ENCODE measurements around the gene NSG1.
"Not testable (repeated sequence)": the region's sequence is repeated elsewhere in the genome, so short reads cannot be mapped to it uniquely, and the experiment has no call there.

NSG1 gene

DNA sequence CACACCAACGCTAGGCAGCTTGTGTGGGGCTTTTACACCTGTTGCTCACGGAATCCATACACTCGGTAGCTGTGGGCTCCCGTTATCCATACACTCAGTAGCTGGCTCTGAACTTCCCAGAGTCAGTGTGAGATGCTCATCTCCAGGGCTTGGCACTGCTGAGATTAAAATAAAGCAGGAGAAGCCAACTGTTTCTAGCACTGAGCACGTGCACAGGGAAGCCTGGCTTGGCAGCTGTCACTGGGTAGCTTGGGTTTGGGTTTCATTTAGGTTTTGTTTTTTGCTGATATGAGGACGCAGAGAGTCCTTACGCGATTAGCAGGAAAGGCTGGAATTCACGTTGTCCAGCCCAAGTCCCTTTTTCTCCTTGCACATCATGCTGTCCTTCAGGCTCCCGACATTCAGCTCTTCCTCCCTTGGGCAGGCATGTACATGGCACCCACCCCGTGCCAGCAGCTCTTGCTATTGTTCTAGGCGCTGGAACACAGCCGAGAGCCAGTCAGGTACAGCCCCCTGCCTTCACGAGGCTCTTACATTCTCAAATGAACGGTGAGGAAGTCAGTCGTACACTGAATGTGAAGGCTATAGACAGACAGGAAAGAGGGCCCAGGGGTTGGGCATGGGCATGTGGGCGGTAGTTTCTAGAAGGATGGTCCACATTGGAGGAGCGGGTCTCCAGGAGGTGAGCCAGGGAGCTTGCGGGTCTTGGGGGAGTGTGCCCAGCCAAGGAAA lies 25.9 kb downstream of the NSG1 start:
- H3K4me3 ChIP-seq (ENCODE audit: low read length) = no peak overlapping the region
- no peak for DNase-seq (ENCODE audit: low read depth, low spot score)

DNA sequence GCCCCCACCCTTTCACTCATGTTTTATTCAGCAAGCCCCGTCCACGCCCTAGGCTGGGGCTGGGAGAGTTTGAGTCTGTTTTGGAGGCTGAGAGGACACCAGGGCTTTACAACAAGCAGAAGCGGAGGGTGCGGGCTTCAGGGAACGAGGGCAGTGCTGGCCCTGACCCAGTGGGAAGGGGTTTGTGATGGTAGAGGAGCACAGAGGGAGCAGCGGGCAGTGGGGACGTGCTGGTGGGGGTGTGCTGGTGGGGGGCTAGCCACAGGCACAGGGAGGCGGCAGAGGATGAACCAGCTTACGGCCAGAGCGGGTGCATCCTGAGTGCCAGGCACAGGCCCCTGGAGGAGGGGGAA lies 26.4 kb downstream of the NSG1 start:
- no peak for DNase-seq (ENCODE audit: low read depth, low spot score)
- H3K4me3 ChIP-seq (ENCODE audit: low read length) = no peak overlapping the region

DNA sequence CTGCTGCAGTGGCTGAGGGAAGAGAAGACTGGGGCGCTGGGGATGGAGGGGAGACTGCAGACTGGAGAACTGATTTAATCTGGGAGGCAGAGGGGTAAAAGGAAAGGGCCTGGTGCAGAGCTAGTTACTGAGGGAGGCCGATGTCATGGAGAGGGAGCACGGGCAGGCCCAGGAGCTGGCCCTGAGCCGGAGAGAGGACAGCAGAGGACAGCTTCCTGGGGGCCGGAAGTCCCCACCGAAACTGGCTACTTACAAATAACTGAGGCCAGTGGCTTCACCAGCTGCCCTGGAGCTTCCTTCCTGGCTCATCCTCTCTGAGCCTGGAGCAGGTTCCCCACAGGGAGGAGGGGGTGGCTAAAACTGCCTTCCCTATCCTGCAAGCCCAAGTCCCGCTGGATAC lies 26.9 kb downstream of the NSG1 start:
- DNase-seq (ENCODE audit: low read depth, low spot score) = no peak
- H3K4me3 ChIP-seq (ENCODE audit: low read length) = no peak overlapping the region

DNA sequence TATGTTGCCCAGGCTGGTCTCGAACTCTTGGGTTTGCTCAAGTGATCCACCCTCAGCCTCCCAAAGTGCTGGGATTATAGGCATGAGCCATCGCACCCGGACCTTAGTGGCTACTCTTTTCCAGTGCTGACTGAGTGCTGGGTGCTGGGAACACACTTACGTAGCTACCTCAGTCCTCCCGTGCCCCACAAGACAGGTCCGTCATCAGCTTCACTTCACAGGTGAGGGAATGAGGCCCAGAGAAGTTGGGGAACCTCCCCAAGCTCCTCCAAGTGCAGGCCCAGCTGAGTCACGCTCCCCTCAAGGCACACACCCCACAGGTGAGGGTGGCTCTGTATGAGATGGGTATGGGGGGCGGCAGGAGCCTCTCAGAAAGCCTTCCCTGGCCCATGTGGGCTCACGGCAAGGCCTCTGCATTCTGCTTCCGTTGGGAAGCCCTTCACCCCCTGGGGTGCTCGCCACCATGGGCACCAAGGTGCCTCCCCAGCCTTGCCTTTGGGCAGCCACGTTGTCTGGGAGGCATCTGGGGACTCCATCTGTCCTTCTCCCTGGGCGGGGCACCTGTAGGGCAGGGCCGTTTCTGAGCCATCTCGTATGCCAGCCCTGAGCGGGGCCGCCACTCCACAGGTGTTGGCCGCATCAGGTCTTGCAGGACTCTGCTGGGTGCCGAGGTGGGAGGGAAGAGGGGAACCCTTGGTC lies 28.4 kb downstream of the NSG1 start:
- H3K4me3 ChIP-seq (ENCODE audit: low read length) = no peak overlapping the region
- no peak for DNase-seq (ENCODE audit: low read depth, low spot score)

DNA sequence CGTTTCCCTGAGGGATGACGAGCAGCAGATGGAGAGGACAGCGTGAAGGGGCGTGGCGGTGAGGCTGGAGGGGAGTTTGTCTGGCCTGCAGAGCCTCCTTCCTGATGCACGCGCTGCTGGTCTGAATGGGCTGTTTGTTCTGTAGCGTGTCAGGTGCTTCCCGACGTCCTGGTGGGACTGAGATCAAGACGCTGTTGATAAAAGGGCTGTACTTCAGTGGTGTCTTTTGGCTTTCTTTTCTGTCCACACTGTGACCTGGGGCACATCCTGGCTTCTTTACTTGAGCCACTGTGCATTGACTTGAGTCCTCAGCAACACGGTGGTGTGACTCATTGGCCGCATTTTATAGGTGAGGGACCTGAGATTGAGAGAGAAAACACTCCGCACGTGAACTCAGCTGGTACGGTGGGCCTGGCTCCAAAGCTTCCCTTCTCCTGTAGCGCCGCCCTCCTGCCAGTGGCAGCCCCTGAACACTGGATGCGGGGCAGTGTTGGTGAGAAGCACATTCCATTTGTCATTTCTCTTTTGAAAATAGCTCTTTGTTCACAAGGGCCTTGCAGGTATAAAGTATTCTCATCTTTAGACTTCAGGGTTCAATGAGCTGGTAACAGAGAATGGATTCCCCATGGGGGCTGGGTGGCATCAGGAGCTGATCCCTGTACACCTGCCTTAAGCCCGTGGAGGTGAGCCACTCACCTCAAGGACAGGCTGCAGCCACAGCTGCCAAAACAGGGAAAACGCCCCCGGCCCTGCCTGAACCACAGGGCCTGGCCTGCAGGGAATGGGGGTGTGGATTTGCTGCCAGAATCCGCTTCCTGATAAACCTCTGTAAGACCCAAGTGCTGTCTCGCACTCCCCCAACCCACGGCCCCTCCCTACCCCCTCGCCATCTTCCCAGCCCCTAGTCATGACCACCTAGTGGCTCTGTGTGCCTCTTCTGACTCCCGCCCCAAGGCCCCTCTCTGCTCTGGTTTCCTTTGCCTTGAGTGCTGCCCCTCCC lies 29.2 kb downstream of the NSG1 start:
- DNase-seq (ENCODE audit: low read depth, low spot score) = no peak
- H3K4me3 ChIP-seq (ENCODE audit: low read length) = no peak overlapping the region

DNA sequence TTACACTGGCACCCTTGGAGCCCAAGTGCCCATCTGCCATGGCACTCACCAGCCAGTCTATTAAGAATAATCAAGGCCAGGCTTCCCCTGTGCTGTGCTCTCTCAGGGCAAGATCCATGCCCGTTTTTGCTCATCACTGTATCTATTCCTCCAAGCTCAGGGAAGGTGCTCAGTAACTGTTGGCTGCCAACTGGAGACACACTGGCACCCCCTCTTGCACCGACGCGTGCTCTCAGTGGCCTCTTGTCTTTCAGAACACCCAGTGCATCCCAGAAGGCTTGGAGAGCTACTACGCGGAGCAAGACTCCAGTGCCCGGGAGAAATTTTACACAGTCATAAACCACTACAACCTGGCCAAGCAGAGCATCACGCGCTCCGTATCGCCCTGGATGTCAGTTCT lies 30.1 kb downstream of the NSG1 start:
- DNase-seq (ENCODE audit: low read depth, low spot score) = no peak

DNA sequence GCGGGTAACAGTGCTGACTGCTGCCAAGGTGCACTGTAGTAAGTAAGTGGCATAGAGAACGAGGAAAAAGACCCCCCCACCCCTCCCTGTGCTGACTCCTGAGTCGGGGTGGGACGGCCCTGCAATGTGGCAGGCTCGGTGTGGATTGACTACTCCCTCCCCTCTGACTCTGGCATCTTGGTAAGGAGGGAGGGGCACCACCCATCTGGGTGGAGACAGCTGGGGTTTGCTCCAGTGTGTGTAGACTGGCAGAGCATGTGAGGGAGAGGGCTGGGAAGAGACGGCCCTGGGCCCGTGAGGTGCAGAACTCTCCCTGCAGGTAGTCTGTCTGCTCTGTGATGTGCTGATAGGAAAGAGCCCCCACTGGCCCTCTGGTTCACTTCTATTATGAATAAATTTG lies 31.0 kb downstream of the NSG1 start:
- no peak overlapping the region for H3K4me3 ChIP-seq (ENCODE audit: low read length)
- peak; percentile 19 for DNase-seq (ENCODE audit: low read depth, low spot score)

More for the DNA sequence above, 30.1 kb downstream of the NSG1 start:
- no peak overlapping the region for H3K4me3 ChIP-seq (ENCODE audit: low read length)

DNA sequence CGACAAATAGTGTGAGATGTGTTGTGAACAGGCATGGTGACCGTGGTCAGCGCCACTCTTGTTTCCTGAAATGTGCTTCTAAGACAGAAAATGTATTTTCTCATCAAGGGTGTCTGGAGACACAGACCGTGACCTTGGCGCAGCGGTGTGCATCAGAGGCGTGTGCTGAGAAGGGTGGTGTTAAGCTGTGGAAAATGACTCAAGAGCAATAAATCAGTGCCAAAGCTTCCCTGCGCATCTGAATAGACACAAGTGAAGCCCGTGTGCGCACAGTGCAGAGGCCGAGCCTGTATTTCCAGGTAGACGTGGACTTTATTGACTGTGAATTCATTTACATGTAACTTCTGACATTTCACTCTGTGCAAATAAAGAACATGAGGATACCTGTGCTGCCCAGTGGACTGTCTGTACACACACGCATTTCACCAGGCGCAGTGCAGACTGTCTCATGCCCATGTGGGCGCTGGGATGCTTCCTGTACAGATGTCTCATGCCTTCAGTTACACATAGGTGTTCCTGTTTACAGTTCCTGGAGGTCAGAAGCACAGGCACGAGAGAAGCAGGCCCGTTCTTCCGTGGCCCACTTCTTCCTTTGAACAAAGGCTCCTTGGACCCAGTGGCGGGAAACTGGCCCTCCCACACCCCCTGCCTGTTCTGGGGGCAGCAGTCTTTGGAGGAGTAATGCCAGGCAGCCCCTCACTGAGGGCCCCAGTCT lies 31.9 kb downstream of the NSG1 start:
- H3K4me3 ChIP-seq (ENCODE audit: low read length) = no peak overlapping the region
- DNase-seq (ENCODE audit: low read depth, low spot score) = peak; percentile 12

DNA sequence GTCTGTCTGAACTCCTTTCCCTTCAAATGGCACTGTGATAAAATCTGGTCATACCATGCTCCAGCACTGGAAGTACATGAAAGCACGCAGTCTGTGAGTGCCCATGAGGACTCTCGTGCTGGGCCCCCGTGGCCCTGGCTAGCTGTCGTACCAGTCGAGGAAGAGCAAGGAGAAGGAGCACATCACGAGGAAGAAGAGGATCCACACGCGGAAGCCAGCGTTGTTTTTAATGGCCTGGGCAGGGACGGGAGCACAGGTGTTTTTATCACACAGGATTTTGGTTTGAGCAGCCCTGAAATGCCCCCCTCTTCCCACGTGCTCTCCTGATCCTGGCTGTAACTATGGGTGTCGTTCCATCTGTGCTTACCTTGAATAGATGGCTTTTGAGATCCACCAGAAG lies 33.0 kb downstream of the NSG1 start:
- no peak for DNase-seq (ENCODE audit: low read depth, low spot score)

DNA sequence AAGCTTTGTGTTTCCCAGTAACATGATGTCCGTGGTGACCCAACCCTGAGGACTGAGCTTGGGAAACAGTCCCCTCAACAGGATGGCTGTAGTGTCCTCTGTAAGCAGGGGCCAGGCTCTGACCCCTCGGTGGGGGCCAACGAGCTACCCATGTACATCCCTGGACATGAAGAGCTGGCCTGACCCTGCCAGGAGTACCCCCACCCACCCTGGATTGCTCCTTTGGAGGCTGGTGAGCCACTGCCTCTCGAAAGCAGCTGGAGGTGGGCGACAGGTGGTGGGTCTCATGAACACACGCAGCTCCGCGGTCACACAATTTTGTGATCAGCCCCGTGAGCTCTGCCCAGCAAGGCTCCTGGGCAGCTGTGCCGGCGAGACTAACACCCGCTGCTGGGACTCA lies 33.5 kb downstream of the NSG1 start:
- H3K4me3 ChIP-seq (ENCODE audit: low read length) = no peak overlapping the region
- no peak for DNase-seq (ENCODE audit: low read depth, low spot score)

More for the DNA sequence above, 33.0 kb downstream of the NSG1 start:
- H3K4me3 ChIP-seq (ENCODE audit: low read length) = no peak overlapping the region

DNA sequence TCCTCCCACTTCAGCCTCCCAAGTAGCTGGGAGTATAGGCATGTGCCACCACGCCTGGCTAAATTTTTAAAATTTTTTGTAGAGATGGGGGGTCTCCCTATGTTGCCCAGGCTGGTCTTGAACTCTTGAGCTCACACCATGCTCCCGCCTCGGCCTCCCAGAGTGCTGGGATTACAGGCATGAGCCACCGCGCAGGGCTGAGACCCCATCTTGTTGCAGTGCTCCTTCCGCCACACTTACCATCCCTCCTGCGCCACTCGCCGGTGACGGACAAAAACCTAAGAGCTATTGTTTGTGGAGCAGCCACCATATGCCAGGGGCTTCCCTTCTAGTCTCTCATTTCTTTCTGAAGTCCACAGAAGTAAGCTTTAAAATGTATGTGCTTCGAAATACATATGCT lies 34.5 kb downstream of the NSG1 start:
- no peak overlapping the region for H3K4me3 ChIP-seq (ENCODE audit: low read length)
- DNase-seq (ENCODE audit: low read depth, low spot score) = no peak

DNA sequence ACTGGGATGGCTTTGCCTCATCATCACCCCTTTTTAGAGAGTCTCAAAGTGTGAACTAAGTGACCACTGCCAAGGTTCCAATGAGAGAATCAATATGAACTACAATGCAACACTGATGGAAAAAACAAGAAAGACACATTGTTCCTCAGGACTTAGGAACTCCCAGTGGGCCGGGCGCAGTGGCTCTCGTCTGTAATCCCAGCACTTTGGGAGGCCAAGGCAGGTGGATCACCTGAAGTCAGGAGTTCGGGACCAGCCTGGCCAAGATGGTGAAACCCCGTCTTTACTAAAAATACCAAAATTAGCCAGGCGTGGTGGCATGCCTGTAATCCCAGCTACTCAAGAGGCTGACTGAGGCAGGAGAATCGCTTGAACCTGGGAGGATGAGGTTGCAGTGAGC lies 35.2 kb downstream of the NSG1 start:
- not testable (repeated sequence) for H3K4me3 ChIP-seq (ENCODE audit: low read length); DNase-seq (ENCODE audit: low read depth, low spot score)

DNA sequence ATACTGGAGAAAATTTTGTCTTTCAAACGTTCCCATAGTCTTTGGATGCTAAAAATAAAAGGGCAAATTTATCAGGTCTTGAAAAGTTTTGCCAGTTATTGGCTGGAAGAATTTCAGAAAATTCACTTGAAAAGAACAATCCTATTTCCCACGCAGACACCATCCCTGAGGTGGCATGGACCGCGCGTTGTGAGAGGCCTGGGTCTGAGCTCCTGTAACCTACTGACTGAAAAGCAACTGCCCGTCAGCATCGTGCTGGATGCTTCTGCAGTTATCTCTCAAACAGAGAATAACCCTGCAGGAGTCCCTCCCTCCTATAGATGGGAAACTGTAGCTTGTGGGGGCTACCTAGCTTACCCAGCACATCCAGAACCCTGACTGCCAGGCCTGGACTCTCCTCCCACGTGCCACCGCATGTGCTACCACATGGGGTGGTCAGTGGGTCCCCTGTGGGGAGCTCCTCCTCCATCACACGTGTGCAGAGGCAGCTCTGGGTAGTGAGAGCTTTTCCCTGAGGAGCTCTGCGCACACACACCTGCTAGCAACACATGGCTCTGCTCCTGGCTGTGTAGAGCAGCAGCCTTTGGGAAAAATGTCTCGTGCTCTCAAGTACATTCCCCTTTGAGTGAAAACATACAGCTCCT lies 36.1 kb downstream of the NSG1 start:
- no peak overlapping the region for H3K4me3 ChIP-seq (ENCODE audit: low read length)
- DNase-seq (ENCODE audit: low read depth, low spot score) = no peak

DNA sequence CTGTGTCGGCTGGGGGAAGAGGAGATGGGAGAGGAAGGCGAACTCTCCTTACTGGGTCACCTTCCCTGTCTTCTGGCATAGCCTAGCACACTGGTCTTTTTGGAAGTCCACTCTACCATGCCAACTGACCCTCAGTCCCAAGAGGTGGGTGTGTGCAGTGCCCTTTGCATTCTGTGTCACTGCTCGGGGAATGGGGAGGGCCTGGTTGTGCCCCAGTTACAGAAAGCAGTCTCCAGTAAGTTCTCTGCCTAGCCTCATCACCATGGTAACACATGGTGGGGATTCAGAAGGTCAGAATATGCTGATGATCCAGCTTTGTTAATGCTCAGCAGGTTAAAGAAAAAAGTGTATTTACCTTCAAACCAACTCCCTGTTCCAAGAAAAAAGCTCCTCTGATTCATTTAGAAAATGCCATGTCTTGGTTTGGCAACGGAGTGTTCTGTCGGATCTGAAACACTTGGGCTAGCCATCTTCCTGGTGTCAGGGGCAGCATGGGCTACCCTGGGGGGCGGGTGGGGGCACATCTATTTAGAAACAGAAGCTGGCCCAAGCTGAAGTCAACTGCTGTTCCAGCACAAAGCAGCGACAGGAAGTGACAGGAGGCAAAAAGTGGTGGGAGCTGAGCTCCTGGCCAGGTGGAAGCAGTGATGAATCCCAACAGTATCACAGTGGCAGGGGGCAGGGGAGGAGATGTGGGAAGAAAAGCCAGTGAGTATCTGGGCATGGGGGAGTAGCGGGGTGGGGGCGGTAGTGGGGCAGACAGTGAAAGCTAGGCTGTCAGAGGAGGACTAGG lies 37.0 kb downstream of the NSG1 start:
- no peak for DNase-seq (ENCODE audit: low read depth, low spot score)
- no peak overlapping the region for H3K4me3 ChIP-seq (ENCODE audit: low read length)

DNA sequence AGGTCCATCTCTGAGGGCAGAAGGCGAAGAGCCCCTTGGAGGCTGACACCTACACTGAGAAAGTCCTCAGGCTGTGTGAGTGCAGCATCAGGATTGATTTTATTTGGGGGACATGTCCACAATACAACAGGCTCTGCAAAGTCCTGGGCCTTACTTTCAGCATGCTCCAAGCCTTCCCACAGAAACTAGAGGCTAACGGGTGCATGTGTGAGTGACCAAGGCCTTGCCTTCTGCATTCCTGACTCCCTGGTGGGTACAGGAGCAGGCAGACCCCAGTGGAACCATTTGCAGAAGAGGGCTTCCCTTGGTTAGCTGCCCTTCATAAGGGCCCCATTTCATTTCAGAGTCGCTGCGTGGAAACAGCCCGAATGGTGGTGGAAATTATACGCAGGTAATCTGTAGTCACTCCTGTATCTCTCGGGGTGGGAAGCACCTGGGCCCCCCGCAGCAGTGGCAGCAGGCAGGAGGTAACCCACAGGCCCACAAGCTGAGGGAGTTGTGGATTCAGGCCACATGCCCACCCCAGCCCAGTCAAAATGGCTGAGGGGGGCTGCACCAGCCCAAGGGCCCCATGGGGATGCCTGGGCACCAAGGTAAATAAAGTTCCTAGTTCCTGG lies 37.7 kb downstream of the NSG1 start:
- H3K4me3 ChIP-seq (ENCODE audit: low read length) = no peak overlapping the region
- DNase-seq (ENCODE audit: low read depth, low spot score) = no peak

DNA sequence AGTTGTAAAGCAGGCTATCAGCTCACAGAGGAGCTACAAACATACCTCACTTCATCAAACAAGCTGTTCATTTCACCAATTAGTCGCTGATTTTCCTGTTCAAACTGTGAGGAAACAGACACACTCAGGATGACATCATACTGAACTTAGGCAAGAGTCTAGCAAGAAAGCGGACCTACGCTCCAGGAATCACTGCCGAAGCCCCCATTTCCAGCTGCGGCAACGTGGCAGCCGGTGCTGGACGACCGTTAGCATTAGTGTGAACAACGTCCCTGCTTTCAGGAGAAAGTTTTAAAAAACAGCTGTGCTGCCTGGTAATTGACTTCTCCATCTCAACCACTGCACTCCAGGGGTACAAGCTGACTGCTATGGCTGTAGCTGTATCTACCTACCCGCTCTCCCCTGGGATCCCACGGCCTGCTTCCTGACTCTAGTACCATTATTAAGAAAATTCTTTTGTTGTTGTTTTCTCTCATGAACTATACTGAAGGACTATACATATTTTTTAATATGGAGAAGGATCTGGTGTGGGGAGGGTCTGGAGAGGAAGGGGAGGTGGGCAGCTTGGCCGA lies 38.3 kb downstream of the NSG1 start:
- DNase-seq (ENCODE audit: low read depth, low spot score) = no peak

DNA sequence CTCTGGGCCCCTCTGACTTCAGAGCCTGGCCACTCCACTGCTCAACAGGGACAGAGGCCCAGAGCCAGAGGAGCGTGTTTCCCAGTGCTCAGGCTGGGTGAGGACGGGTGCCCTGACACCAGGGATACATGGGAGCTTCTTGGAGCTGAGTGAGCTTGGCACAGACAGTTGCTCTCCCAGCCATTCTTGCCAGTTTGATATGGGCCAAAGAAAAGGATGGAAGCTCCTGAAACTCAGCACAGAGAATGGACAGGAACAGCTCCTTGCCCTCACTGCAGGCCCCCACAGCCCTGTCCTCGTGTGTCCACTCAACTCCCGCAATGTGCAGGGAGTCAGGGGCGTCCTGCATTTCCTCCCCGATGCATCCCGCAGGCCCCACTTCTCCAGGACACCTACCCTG lies 38.8 kb downstream of the NSG1 start:
- no peak for DNase-seq (ENCODE audit: low read depth, low spot score)
- no peak overlapping the region for H3K4me3 ChIP-seq (ENCODE audit: low read length)

More for the DNA sequence above, 38.3 kb downstream of the NSG1 start:
- H3K4me3 ChIP-seq (ENCODE audit: low read length) = no peak overlapping the region

Measured in Jurkat, Clone E6-1 (cell line).